ENCODE results near the gene TAF1B.
"Not testable (repeated sequence)": the region's sequence is repeated elsewhere in the genome, so short reads cannot be mapped to it uniquely, and the experiment has no call there.

TAF1B gene

GRCh38 chr2:9820020-9820973 is 23.0 kb upstream of the TAF1B start:
- Histone ChIP-seq H3K9me3 (ENCODE audit: control insufficient read depth, low read length) (no peaks in the 10 kb centered on the region), H3K4me3 (ENCODE audit: low read length) (no peak overlapping the region), H3K4me1 (ENCODE audit: control insufficient read depth, insufficient read depth, low read length) (peaks cover 4% of the 10 kb centered on the region), H3K36me3 (ENCODE audit: control insufficient read depth, insufficient read depth, low read length, severe bottlenecking) (no peaks in the 10 kb centered on the region), H3K27me3 (replicated peaks; ENCODE audit: control insufficient read depth, insufficient read depth, low read length) (no peaks in the 10 kb centered on the region), H3K9ac (ENCODE audit: low read length) (no peak overlapping the region)
- DNase-seq (ENCODE audit: low read depth): no peak

GRCh38 chr2:9821805-9822445 is 21.3 kb upstream of the TAF1B start:
- no peak for DNase-seq (ENCODE audit: low read depth)

GRCh38 chr2:9824441-9824840 is 18.8 kb upstream of the TAF1B start:
- no peak for DNase-seq (ENCODE audit: low read depth)
- H3K36me3 ChIP-seq (ENCODE audit: control insufficient read depth, insufficient read depth, low read length, severe bottlenecking): no peaks in the 10 kb centered on the region
- H3K27me3 ChIP-seq (replicated peaks; ENCODE audit: control insufficient read depth, insufficient read depth, low read length): no peaks in the 10 kb centered on the region
- H3K9me3 ChIP-seq (ENCODE audit: control insufficient read depth, low read length): no peaks in the 10 kb centered on the region
- no peak overlapping the region for H3K9ac ChIP-seq (ENCODE audit: low read length)
- peaks cover 4% of the 10 kb centered on the region for H3K4me1 ChIP-seq (ENCODE audit: control insufficient read depth, insufficient read depth, low read length)
- H3K4me3 ChIP-seq (ENCODE audit: low read length): no peak overlapping the region

More at GRCh38 chr2:9821805-9822445, 21.3 kb upstream of the TAF1B start:
- H3K9me3 ChIP-seq (ENCODE audit: control insufficient read depth, low read length): no peaks in the 10 kb centered on the region
- peaks cover 4% of the 10 kb centered on the region for H3K4me1 ChIP-seq (ENCODE audit: control insufficient read depth, insufficient read depth, low read length)
- no peaks in the 10 kb centered on the region for H3K36me3 ChIP-seq (ENCODE audit: control insufficient read depth, insufficient read depth, low read length, severe bottlenecking)
- H3K4me3 ChIP-seq (ENCODE audit: low read length): no peak overlapping the region
- H3K9ac ChIP-seq (ENCODE audit: low read length): no peak overlapping the region
- no peaks in the 10 kb centered on the region for H3K27me3 ChIP-seq (replicated peaks; ENCODE audit: control insufficient read depth, insufficient read depth, low read length)

- Histone ChIP-seq H3K9me3 (ENCODE audit: control insufficient read depth, low read length) (no peaks in the 10 kb centered on the region), H3K9ac (ENCODE audit: low read length) (no peak overlapping the region), H3K27me3 (replicated peaks; ENCODE audit: control insufficient read depth, insufficient read depth, low read length) (no peaks in the 10 kb centered on the region), H3K4me3 (ENCODE audit: low read length) (no peak overlapping the region), H3K4me1 (ENCODE audit: control insufficient read depth, insufficient read depth, low read length) (no peaks in the 10 kb centered on the region), H3K36me3 (ENCODE audit: control insufficient read depth, insufficient read depth, low read length, severe bottlenecking) (no peaks in the 10 kb centered on the region)
- DNase-seq (ENCODE audit: low read depth): peak; percentile 25
Observed at GRCh38 chr2:9824956-9825720, 18.1 kb upstream of the TAF1B start.

GRCh38 chr2:9826208-9826607 is 17.1 kb upstream of the TAF1B start:
- Histone ChIP-seq H3K4me3 (ENCODE audit: low read length) (no peak overlapping the region), H3K4me1 (ENCODE audit: control insufficient read depth, insufficient read depth, low read length) (no peaks in the 10 kb centered on the region), H3K36me3 (ENCODE audit: control insufficient read depth, insufficient read depth, low read length, severe bottlenecking) (no peaks in the 10 kb centered on the region), H3K9ac (ENCODE audit: low read length) (no peak overlapping the region), H3K9me3 (ENCODE audit: control insufficient read depth, low read length) (no peaks in the 10 kb centered on the region), H3K27me3 (replicated peaks; ENCODE audit: control insufficient read depth, insufficient read depth, low read length) (no peaks in the 10 kb centered on the region)
- no peak for DNase-seq (ENCODE audit: low read depth)

GRCh38 chr2:9830685-9831410 is 12.4 kb upstream of the TAF1B start:
- H3K36me3 ChIP-seq (ENCODE audit: control insufficient read depth, insufficient read depth, low read length, severe bottlenecking): no peaks in the 10 kb centered on the region
- H3K27me3 ChIP-seq (replicated peaks; ENCODE audit: control insufficient read depth, insufficient read depth, low read length): no peaks in the 10 kb centered on the region
- DNase-seq (ENCODE audit: low read depth): no peak
- no peak overlapping the region for H3K4me3 ChIP-seq (ENCODE audit: low read length)
- H3K9ac ChIP-seq (ENCODE audit: low read length): no peak overlapping the region
- H3K4me1 ChIP-seq (ENCODE audit: control insufficient read depth, insufficient read depth, low read length): peaks cover 3% of the 10 kb centered on the region
- no peaks in the 10 kb centered on the region for H3K9me3 ChIP-seq (ENCODE audit: control insufficient read depth, low read length)

GRCh38 chr2:9831670-9832069 is 11.6 kb upstream of the TAF1B start:
- no peak for DNase-seq (ENCODE audit: low read depth)
- Histone ChIP-seq H3K9me3 (ENCODE audit: control insufficient read depth, low read length) (no peaks in the 10 kb centered on the region), H3K4me3 (ENCODE audit: low read length) (no peak overlapping the region), H3K36me3 (ENCODE audit: control insufficient read depth, insufficient read depth, low read length, severe bottlenecking) (no peaks in the 10 kb centered on the region), H3K4me1 (ENCODE audit: control insufficient read depth, insufficient read depth, low read length) (peaks cover 11% of the 10 kb centered on the region), H3K27me3 (replicated peaks; ENCODE audit: control insufficient read depth, insufficient read depth, low read length) (no peaks in the 10 kb centered on the region), H3K9ac (ENCODE audit: low read length) (no peak overlapping the region)

GRCh38 chr2:9832586-9832985 is 10.7 kb upstream of the TAF1B start:
- no peak overlapping the region for H3K4me3 ChIP-seq (ENCODE audit: low read length)
- H3K9ac ChIP-seq (ENCODE audit: low read length): no peak overlapping the region
- H3K4me1 ChIP-seq (ENCODE audit: control insufficient read depth, insufficient read depth, low read length): peaks cover 18% of the 10 kb centered on the region

GRCh38 chr2:9835068-9835467 is 8.2 kb upstream of the TAF1B start:
- H3K4me3 ChIP-seq (ENCODE audit: low read length); H3K36me3 ChIP-seq (ENCODE audit: control insufficient read depth, insufficient read depth, low read length, severe bottlenecking); H3K9ac ChIP-seq (ENCODE audit: low read length); DNase-seq (ENCODE audit: low read depth); H3K27me3 ChIP-seq (replicated peaks; ENCODE audit: control insufficient read depth, insufficient read depth, low read length); H3K9me3 ChIP-seq (ENCODE audit: control insufficient read depth, low read length): not testable (repeated sequence)
- peaks cover 19% of the 10 kb centered on the region for H3K4me1 ChIP-seq (ENCODE audit: control insufficient read depth, insufficient read depth, low read length)

More at GRCh38 chr2:9832586-9832985, 10.7 kb upstream of the TAF1B start:
- H3K36me3 ChIP-seq (ENCODE audit: control insufficient read depth, insufficient read depth, low read length, severe bottlenecking): no peaks in the 10 kb centered on the region
- H3K27me3 ChIP-seq (replicated peaks; ENCODE audit: control insufficient read depth, insufficient read depth, low read length): no peaks in the 10 kb centered on the region
- peak; percentile 49 for DNase-seq (ENCODE audit: low read depth)
- no peaks in the 10 kb centered on the region for H3K9me3 ChIP-seq (ENCODE audit: control insufficient read depth, low read length)

GRCh38 chr2:9836074-9836473 is 7.2 kb upstream of the TAF1B start:
- H3K9ac ChIP-seq (ENCODE audit: low read length): peak overlapping the region; percentile 67
- no peak overlapping the region for H3K4me3 ChIP-seq (ENCODE audit: low read length)
- H3K27me3 ChIP-seq (replicated peaks; ENCODE audit: control insufficient read depth, insufficient read depth, low read length): no peaks in the 10 kb centered on the region
- no peak for DNase-seq (ENCODE audit: low read depth)
- H3K4me1 ChIP-seq (ENCODE audit: control insufficient read depth, insufficient read depth, low read length): peaks cover 19% of the 10 kb centered on the region
- no peaks in the 10 kb centered on the region for H3K36me3 ChIP-seq (ENCODE audit: control insufficient read depth, insufficient read depth, low read length, severe bottlenecking)
- H3K9me3 ChIP-seq (ENCODE audit: control insufficient read depth, low read length): no peaks in the 10 kb centered on the region

Data from adipocyte (in vitro differentiated cells).